Stimulated activated naive CD8-positive, alpha-beta T cell treated with anti-CD3 and anti-CD28 coated beads, Interleukin-15, Interleukin-2, amounts not matched to agents 100 ng/mL and 50 ng/mL, for 24 hours (primary cell): Measurements from ENCODE around the gene XKR3.
"Not testable (repeated sequence)": the region's sequence is repeated elsewhere in the genome, so short reads cannot be mapped to it uniquely, and the experiment has no call there.

Experiments
- H3K27ac Mint-ChIP-seq: one replicate; pipeline ENCODE4 v1.8.0; 2021; ENCODE audit warnings: mild to moderate bottlenecking, mixed read lengths
- H3K27me3 Mint-ChIP-seq: one replicate; pipeline ENCODE4 v1.8.0; 2021; ENCODE audit warnings: mixed read lengths
- H3K36me3 Mint-ChIP-seq: one replicate; pipeline ENCODE4 v1.8.0; 2021; ENCODE audit warnings: low read depth, mixed read lengths
- H3K4me1 Mint-ChIP-seq: one replicate; pipeline ENCODE4 v1.8.0; 2021; ENCODE audit warnings: low read depth, mixed read lengths
- H3K4me3 Mint-ChIP-seq: one replicate; pipeline ENCODE4 v1.8.0; 2021; ENCODE audit warnings: mild to moderate bottlenecking, mixed read lengths
- H3K9me3 Mint-ChIP-seq: one replicate; pipeline ENCODE4 v1.8.0; 2021; ENCODE audit warnings: mixed read lengths

The XKR3 gene

GRCh38 chr22:16783930-16784354 is 41.3 kb downstream of the XKR3 start:
- Mint-ChIP-seq H3K27ac (no peak overlapping the region), H3K9me3 (no peaks in the 10 kb centered on the region), H3K4me1 (no peaks in the 10 kb centered on the region), H3K27me3 (no peaks in the 10 kb centered on the region), H3K4me3 (no peak overlapping the region), H3K36me3 (no peaks in the 10 kb centered on the region)

- Mint-ChIP-seq H3K27ac (no peak overlapping the region), H3K4me1 (no peaks in the 10 kb centered on the region), H3K9me3 (no peaks in the 10 kb centered on the region), H3K4me3 (no peak overlapping the region), H3K36me3 (no peaks in the 10 kb centered on the region), H3K27me3 (no peaks in the 10 kb centered on the region)
Observed at GRCh38 chr22:16783453-16783852, 41.8 kb downstream of the XKR3 start.

- Mint-ChIP-seq H3K4me3 (no peak overlapping the region), H3K4me1 (no peaks in the 10 kb centered on the region), H3K36me3 (no peaks in the 10 kb centered on the region), H3K27ac (no peak overlapping the region), H3K9me3 (no peaks in the 10 kb centered on the region), H3K27me3 (no peaks in the 10 kb centered on the region)
Observed at GRCh38 chr22:16781764-16782329, 43.4 kb downstream of the XKR3 start.

- H3K9me3 Mint-ChIP-seq = no peaks in the 10 kb centered on the region
- H3K36me3 Mint-ChIP-seq = no peaks in the 10 kb centered on the region
- no peak overlapping the region for H3K4me3 Mint-ChIP-seq
- H3K27me3 Mint-ChIP-seq = no peaks in the 10 kb centered on the region
- H3K27ac Mint-ChIP-seq = no peak overlapping the region
- H3K4me1 Mint-ChIP-seq = no peaks in the 10 kb centered on the region
Observed at GRCh38 chr22:16781074-16781763, 44.0 kb downstream of the XKR3 start.

- no peaks in the 10 kb centered on the region for H3K27me3 Mint-ChIP-seq
- no peaks in the 10 kb centered on the region for H3K9me3 Mint-ChIP-seq
- no peak overlapping the region for H3K27ac Mint-ChIP-seq
- no peaks in the 10 kb centered on the region for H3K36me3 Mint-ChIP-seq
- no peaks in the 10 kb centered on the region for H3K4me1 Mint-ChIP-seq
- no peak overlapping the region for H3K4me3 Mint-ChIP-seq
Observed at GRCh38 chr22:16777284-16777924, 47.8 kb downstream of the XKR3 start.

- Mint-ChIP-seq H3K4me1 (no peaks in the 10 kb centered on the region), H3K27me3 (no peaks in the 10 kb centered on the region), H3K36me3 (no peaks in the 10 kb centered on the region), H3K27ac (no peak overlapping the region), H3K9me3 (no peaks in the 10 kb centered on the region), H3K4me3 (no peak overlapping the region)
Observed at GRCh38 chr22:16776080-16776479, 49.1 kb downstream of the XKR3 start.

- H3K4me1 Mint-ChIP-seq = no peaks in the 10 kb centered on the region
- no peak overlapping the region for H3K27ac Mint-ChIP-seq
- H3K27me3 Mint-ChIP-seq = no peaks in the 10 kb centered on the region
- no peak overlapping the region for H3K4me3 Mint-ChIP-seq
- H3K36me3 Mint-ChIP-seq = no peaks in the 10 kb centered on the region
- H3K9me3 Mint-ChIP-seq = no peaks in the 10 kb centered on the region
Observed at GRCh38 chr22:16774911-16775500, 50.2 kb downstream of the XKR3 start.

GRCh38 chr22:16771569-16771968 is 53.6 kb downstream of the XKR3 start:
- not testable (repeated sequence) for H3K27me3 Mint-ChIP-seq, H3K9me3 Mint-ChIP-seq, H3K36me3 Mint-ChIP-seq, H3K4me1 Mint-ChIP-seq, H3K27ac Mint-ChIP-seq, H3K4me3 Mint-ChIP-seq

GRCh38 chr22:16767927-16768326 is 57.3 kb downstream of the XKR3 start:
- not testable (repeated sequence) for H3K27me3 Mint-ChIP-seq, H3K4me3 Mint-ChIP-seq, H3K36me3 Mint-ChIP-seq

GRCh38 chr22:16762224-16762623 is 63.0 kb downstream of the XKR3 start:
- H3K4me3 Mint-ChIP-seq, H3K4me1 Mint-ChIP-seq, H3K27me3 Mint-ChIP-seq, H3K9me3 Mint-ChIP-seq, H3K27ac Mint-ChIP-seq, H3K36me3 Mint-ChIP-seq: not testable (repeated sequence)

More at GRCh38 chr22:16767927-16768326, 57.3 kb downstream of the XKR3 start:
- not testable (repeated sequence) for H3K27ac Mint-ChIP-seq, H3K4me1 Mint-ChIP-seq, H3K9me3 Mint-ChIP-seq

GRCh38 chr22:16760416-16760815 is 64.8 kb downstream of the XKR3 start:
- H3K9me3 Mint-ChIP-seq, H3K27ac Mint-ChIP-seq, H3K4me1 Mint-ChIP-seq, H3K36me3 Mint-ChIP-seq, H3K4me3 Mint-ChIP-seq, H3K27me3 Mint-ChIP-seq: not testable (repeated sequence)

GRCh38 chr22:16749282-16749681 is 75.9 kb downstream of the XKR3 start:
- H3K27ac Mint-ChIP-seq, H3K9me3 Mint-ChIP-seq, H3K4me1 Mint-ChIP-seq, H3K36me3 Mint-ChIP-seq, H3K4me3 Mint-ChIP-seq, H3K27me3 Mint-ChIP-seq: not testable (repeated sequence)

GRCh38 chr22:16748160-16748929 is 76.9 kb downstream of the XKR3 start:
- H3K27ac Mint-ChIP-seq, H3K9me3 Mint-ChIP-seq, H3K36me3 Mint-ChIP-seq, H3K27me3 Mint-ChIP-seq, H3K4me1 Mint-ChIP-seq, H3K4me3 Mint-ChIP-seq: not testable (repeated sequence)

- H3K27me3 Mint-ChIP-seq, H3K9me3 Mint-ChIP-seq, H3K4me1 Mint-ChIP-seq, H3K27ac Mint-ChIP-seq, H3K36me3 Mint-ChIP-seq, H3K4me3 Mint-ChIP-seq: not testable (repeated sequence)
Observed at GRCh38 chr22:16747266-16748159, 77.7 kb downstream of the XKR3 start.
